IMR-90 (cell line): ENCODE measurements around the gene GNB5. TPM values are rescaled to one million over a fixed set of nuclear protein-coding genes. Genes with fewer than 3 reads are reported as not detected.

ENCODE experiments used
- ATAC-seq: fragments of 200-7000 bp; cut with Tn5 transposase; 2 replicates; pipeline ENCODE4 v1.9.1; 2020; ENCODE audit warnings: low read depth, mild to moderate bottlenecking, moderate library complexity
- BruUV-seq: library from RNA; stranded (reverse); fragments of 400-500 nt; replicated peaks from 2 replicates; lab custom pipeline; 2021; lab: Mats Ljungman, UMichigan
- CTCF ChIA-PET: fragments of 300-600 bp; formaldehyde crosslinking; extraction: SDS; loops from one replicate; lab custom pipeline; 2021; ENCODE audit warnings: antibody characterized with exemption; lab: Yijun Ruan, JAX
- POLR2A ChIA-PET: fragments of 300-600 bp; sonication (Branson Sonifier 250); formaldehyde crosslinking; loops from one replicate; lab custom pipeline; 2022; ENCODE audit warnings: antibody characterized with exemption; ENCODE audit not compliant: unreplicated experiment; lab: Charles Lee
- DNase-seq: peaks from one replicate; pipeline ENCODE4 v3.0.0; 2013
- H2AFZ ChIP-seq: replicated peaks from 2 replicates; pipeline ENCODE3; 2013; ENCODE audit warnings: low read length, mild to moderate bottlenecking; ENCODE audit not compliant: poor library complexity
- H2AK5ac ChIP-seq: 2 replicates; pipeline ENCODE4 v1.6.1; 2013; ENCODE audit warnings: low read depth, low read length, inconsistent platforms
- H2AK9ac ChIP-seq: replicated peaks from 2 replicates; pipeline ENCODE3; 2013; ENCODE audit warnings: mild to moderate bottlenecking, low read depth, low read length, moderate library complexity; ENCODE audit not compliant: poor library complexity
- H2BK120ac ChIP-seq: 2 replicates; pipeline ENCODE4 v1.6.1; 2013; ENCODE audit warnings: low read depth, low read length, inconsistent platforms
- H2BK15ac ChIP-seq: 3 replicates; pipeline ENCODE4 v1.6.1; 2013; ENCODE audit warnings: low read depth, low read length, inconsistent platforms
- H2BK20ac ChIP-seq: 2 replicates; pipeline ENCODE4 v1.6.1; 2013; ENCODE audit warnings: low read depth, mild to moderate bottlenecking, inconsistent platforms, low read length, moderate library complexity
- H2BK5ac ChIP-seq: 2 replicates; pipeline ENCODE4 v1.6.1; 2013; ENCODE audit warnings: mild to moderate bottlenecking, low read depth, low read length, inconsistent platforms; ENCODE audit not compliant: poor library complexity, severe bottlenecking
- H3K14ac ChIP-seq: replicated peaks from 2 replicates; pipeline ENCODE4 v1.6.1; 2013; ENCODE audit warnings: low read depth, low read length, inconsistent platforms
- H3K18ac ChIP-seq: 2 replicates; pipeline ENCODE4 v1.6.1; 2013; ENCODE audit warnings: low read depth, low read length, control low read depth
- H3K23ac ChIP-seq: 2 replicates; pipeline ENCODE4 v1.6.1; 2013; ENCODE audit warnings: low read depth, low read length, inconsistent platforms
- H3K27ac ChIP-seq: 2 replicates; pipeline ENCODE4 v1.5.1; 2013; ENCODE audit warnings: mild to moderate bottlenecking, control low read depth, low read length; ENCODE audit not compliant: insufficient read depth
- H3K27me3 ChIP-seq: 2 replicates; pipeline ENCODE4 v1.6.1; 2013; ENCODE audit warnings: low read length; ENCODE audit not compliant: control insufficient read depth, insufficient read depth
- H3K36me3 ChIP-seq: 2 replicates; pipeline ENCODE4 v1.6.1; 2013; ENCODE audit warnings: low read length, mixed read lengths; ENCODE audit not compliant: control insufficient read depth, insufficient read depth
- H3K4ac ChIP-seq: 2 replicates; pipeline ENCODE4 v1.6.1; 2013; ENCODE audit warnings: low read depth, low read length, inconsistent platforms
- H3K4me1 ChIP-seq: 2 replicates; pipeline ENCODE4 v1.6.1; 2013; ENCODE audit warnings: low read length, mixed read lengths; ENCODE audit not compliant: control insufficient read depth, insufficient read depth
- H3K4me2 ChIP-seq: 2 replicates; pipeline ENCODE4 v1.6.1; 2013; ENCODE audit warnings: low read depth, mild to moderate bottlenecking, control low read depth, low read length, moderate library complexity
- H3K4me3 ChIP-seq: 2 replicates; pipeline ENCODE4 v1.5.1; 2013; ENCODE audit warnings: low read depth, mild to moderate bottlenecking, control low read depth, low read length, moderate library complexity; ENCODE audit not compliant: insufficient read depth
- H3K56ac ChIP-seq: 2 replicates; pipeline ENCODE4 v1.6.1; 2013; ENCODE audit warnings: low read length, inconsistent platforms; ENCODE audit not compliant: insufficient read depth; ENCODE audit errors: extremely low read depth
- H3K79me1 ChIP-seq, 2 experiments: 2 replicates each; pipeline ENCODE4 v1.6.1; 2013; ENCODE audit warnings: low read length in 2 of 2, inconsistent platforms in 1 of 2, low read depth in 1 of 2
- H3K9ac ChIP-seq: 2 replicates; pipeline ENCODE4 v1.6.1; 2013; ENCODE audit warnings: low read depth, low read length, control low read depth
- H3K9me1 ChIP-seq: 2 replicates; pipeline ENCODE4 v1.6.1; 2013; ENCODE audit warnings: low read length, inconsistent platforms; ENCODE audit not compliant: insufficient read depth
- H3K9me3 ChIP-seq: 2 replicates; pipeline ENCODE4 v1.6.1; 2013; ENCODE audit warnings: low read length; ENCODE audit not compliant: control insufficient read depth, insufficient read depth
- H4K20me1 ChIP-seq: 2 replicates; pipeline ENCODE4 v1.6.1; 2013; ENCODE audit warnings: low read length, inconsistent platforms; ENCODE audit not compliant: insufficient read depth
- H4K5ac ChIP-seq: 2 replicates; pipeline ENCODE4 v1.6.1; 2013; ENCODE audit warnings: mild to moderate bottlenecking, low read depth, low read length, control low read depth
- H4K8ac ChIP-seq, 2 experiments: 2 replicates each; pipeline ENCODE4 v1.6.1; 2013; ENCODE audit warnings: low read depth in 2 of 2, low read length in 2 of 2, control low read depth in 1 of 2, inconsistent platforms in 1 of 2
- H4K91ac ChIP-seq: 2 replicates; pipeline ENCODE4 v1.6.1; 2013; ENCODE audit warnings: low read depth, low read length, inconsistent platforms; ENCODE audit not compliant: insufficient read depth
- CEBPB ChIP-seq: IDR thresholded peaks from 2 replicates; pipeline ENCODE4 v1.6.1; 2012; ENCODE audit warnings: low read depth, low read length, improper control_type of control experiment
- CHD1 ChIP-seq: IDR thresholded peaks from 2 replicates; pipeline ENCODE4 v1.6.1; 2012; ENCODE audit warnings: low read depth, low read length, improper control_type of control experiment
- MAFK ChIP-seq: IDR thresholded peaks from 2 replicates; pipeline ENCODE4 v1.6.1; 2012; ENCODE audit warnings: low read depth, low read length, improper control_type of control experiment
- MXI1 ChIP-seq: IDR thresholded peaks from 2 replicates; pipeline ENCODE4 v1.6.1; 2012; ENCODE audit warnings: low read depth, mild to moderate bottlenecking, low read length, moderate library complexity, borderline replicate concordance
- NFE2L2 ChIP-seq: fragments of 150-350 bp; IDR thresholded peaks from 2 replicates; pipeline ENCODE4 v1.6.1; 2016; ENCODE audit warnings: low read depth, mild to moderate bottlenecking, low read length
- SMC3 ChIP-seq: fragments of 150-350 bp; IDR thresholded peaks from 2 replicates; pipeline ENCODE4 v1.6.1; 2016; ENCODE audit warnings: low read depth, mild to moderate bottlenecking, antibody characterized with exemption, low read length, moderate library complexity
- WGBS, 2 experiments: methylation state at CpG; one replicate each; pipeline versions ENCODE4 v1.1.5 to v1.1.7; 2013; ENCODE audit warnings: missing lambda C conversion rate in 2 of 2; ENCODE audit not compliant: insufficient read length in 1 of 2; ENCODE audit errors: extremely low coverage in 2 of 2; 5-methylcytosine and 5-hydroxymethylcytosine counted together
- dilution Hi-C: fragments of 300-500 bp; cut with HindIII; formaldehyde crosslinking; loops from one replicate; pipeline ENCODE4 v1.14.3; 2018; ENCODE audit warnings: low sequenced_read_pairs; ENCODE audit not compliant: unreplicated experiment
- in situ Hi-C: fragments of 300-500 bp; cut with MboI; formaldehyde crosslinking; loops from 3 replicates; pipeline ENCODE4 v1.14.3; 2019; ENCODE audit warnings: low sequenced_read_pairs, inconsistent platforms, mixed read lengths
- intact Hi-C: fragments of 100-400 bp; cut with micrococcal nuclease; formaldehyde crosslinking; loops from 2 replicates; pipeline ENCODE4 v1.10.0; 2022
- polyA plus RNA-seq, 3 experiments: library from polyadenylated mRNA; depleted of rRNA; stranded (reverse); fragments of >200 nt; gene quantifications; 2 replicates each; pipeline ENCODE4 v1.2.3, GENCODE V29; 2012; ENCODE audit warnings: low replicate concordance in 1 of 3
- total RNA-seq: library from RNA; depleted of rRNA; stranded (reverse); fragments of >200 nt; gene quantifications from 2 replicates; pipeline ENCODE4 v1.2.3, GENCODE V29; 2012
- TF ChIP-seq, protein P1 (sequence below): fragments of 150-350 bp; IDR thresholded peaks from 2 replicates; pipeline ENCODE4 v1.6.1; 2016; ENCODE audit warnings: low read depth, mild to moderate bottlenecking, low read length, moderate library complexity, borderline replicate concordance

The GNB5 gene
- total and polyA plus RNA-seq, 2 of the 4 experiments (the other 2 are of a cell fraction) = 27.7 to 33.2 TPM

DNA sequence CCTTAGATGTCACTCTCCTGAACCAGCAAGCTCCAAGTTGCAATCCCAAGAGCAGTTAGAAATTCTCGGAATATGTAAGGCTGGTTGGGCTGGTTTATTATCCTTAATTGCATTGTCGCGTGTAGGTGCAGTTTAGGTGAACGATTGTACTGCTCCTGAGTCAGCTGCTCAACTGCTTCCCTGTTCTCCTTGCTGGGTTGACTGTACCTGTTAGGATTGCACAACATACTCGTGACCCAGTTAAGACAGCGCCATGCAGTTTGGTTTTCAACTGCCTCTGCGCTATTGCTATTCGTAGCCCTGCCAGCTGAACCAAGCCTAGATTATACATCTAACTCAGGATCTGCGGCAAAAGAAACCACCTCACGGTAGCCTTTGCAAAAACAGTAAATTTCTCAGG is 119.6 kb downstream of the GNB5 start:
- WGBS, 2 experiments = 94% methylated on average over 2 of the region's 10 CpGs; no CpG with 5 or more reads in 1 of the 2 experiments
- H3K79me1 ChIP-seq = no peaks in the 10 kb centered on the region
- BruUV-seq = no TSS peak
- H3K4ac ChIP-seq = no peak overlapping the region
- no peak for DNase-seq
- no peak overlapping the region for H3K14ac ChIP-seq
- dilution Hi-C loops (no loop called here), intact Hi-C loops (no loop called here), in situ Hi-C loops (no loop called here)
- H3K4me1 ChIP-seq = peaks cover 4% of the 10 kb centered on the region
- no peak for ATAC-seq
- H2BK5ac ChIP-seq = no peak overlapping the region
- POLR2A ChIA-PET = no interaction called here
- no peak overlapping the region for H4K8ac ChIP-seq
- no peak overlapping the region for H2BK20ac ChIP-seq
- no peak for TF ChIP-seq CHD1
- TF ChIP-seq MXI1 = no peak
- TF ChIP-seq SMC3 = no peak
- no peak for TF ChIP-seq MAFK
- TF ChIP-seq, protein P1, sequence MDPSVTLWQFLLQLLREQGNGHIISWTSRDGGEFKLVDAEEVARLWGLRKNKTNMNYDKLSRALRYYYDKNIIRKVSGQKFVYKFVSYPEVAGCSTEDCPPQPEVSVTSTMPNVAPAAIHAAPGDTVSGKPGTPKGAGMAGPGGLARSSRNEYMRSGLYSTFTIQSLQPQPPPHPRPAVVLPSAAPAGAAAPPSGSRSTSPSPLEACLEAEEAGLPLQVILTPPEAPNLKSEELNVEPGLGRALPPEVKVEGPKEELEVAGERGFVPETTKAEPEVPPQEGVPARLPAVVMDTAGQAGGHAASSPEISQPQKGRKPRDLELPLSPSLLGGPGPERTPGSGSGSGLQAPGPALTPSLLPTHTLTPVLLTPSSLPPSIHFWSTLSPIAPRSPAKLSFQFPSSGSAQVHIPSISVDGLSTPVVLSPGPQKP = no peak
- TF ChIP-seq NFE2L2 = no peak
- TF ChIP-seq CEBPB = peak; percentile 72
- H3K9ac ChIP-seq = no peak overlapping the region
- H3K9me1 ChIP-seq = no peaks in the 10 kb centered on the region; the same call in 1 of the 2 replicates
- no peak overlapping the region for H3K18ac ChIP-seq
- CTCF ChIA-PET = no interaction called here
- no peak overlapping the region for H3K4me3 ChIP-seq
- no peak overlapping the region for H3K4me2 ChIP-seq
- no peak overlapping the region for H2AK5ac ChIP-seq
- no peak overlapping the region for H2AK9ac ChIP-seq
- no peak overlapping the region for H4K91ac ChIP-seq
- no peaks in the 10 kb centered on the region for H3K27me3 ChIP-seq
- H4K20me1 ChIP-seq = no peaks in the 10 kb centered on the region
- no peaks in the 10 kb centered on the region for H3K9me3 ChIP-seq
- H2AFZ ChIP-seq = no peak overlapping the region
- no peak overlapping the region for H2BK15ac ChIP-seq
- no peak overlapping the region for H3K27ac ChIP-seq
- H3K36me3 ChIP-seq = no peaks in the 10 kb centered on the region
- no peak overlapping the region for H3K23ac ChIP-seq
- H2BK120ac ChIP-seq = no peak overlapping the region
- no peak overlapping the region for H4K5ac ChIP-seq
- no peak overlapping the region for H3K56ac ChIP-seq
